Measurements from ENCODE around the gene HOXB7.

HOXB7 gene

DNA sequence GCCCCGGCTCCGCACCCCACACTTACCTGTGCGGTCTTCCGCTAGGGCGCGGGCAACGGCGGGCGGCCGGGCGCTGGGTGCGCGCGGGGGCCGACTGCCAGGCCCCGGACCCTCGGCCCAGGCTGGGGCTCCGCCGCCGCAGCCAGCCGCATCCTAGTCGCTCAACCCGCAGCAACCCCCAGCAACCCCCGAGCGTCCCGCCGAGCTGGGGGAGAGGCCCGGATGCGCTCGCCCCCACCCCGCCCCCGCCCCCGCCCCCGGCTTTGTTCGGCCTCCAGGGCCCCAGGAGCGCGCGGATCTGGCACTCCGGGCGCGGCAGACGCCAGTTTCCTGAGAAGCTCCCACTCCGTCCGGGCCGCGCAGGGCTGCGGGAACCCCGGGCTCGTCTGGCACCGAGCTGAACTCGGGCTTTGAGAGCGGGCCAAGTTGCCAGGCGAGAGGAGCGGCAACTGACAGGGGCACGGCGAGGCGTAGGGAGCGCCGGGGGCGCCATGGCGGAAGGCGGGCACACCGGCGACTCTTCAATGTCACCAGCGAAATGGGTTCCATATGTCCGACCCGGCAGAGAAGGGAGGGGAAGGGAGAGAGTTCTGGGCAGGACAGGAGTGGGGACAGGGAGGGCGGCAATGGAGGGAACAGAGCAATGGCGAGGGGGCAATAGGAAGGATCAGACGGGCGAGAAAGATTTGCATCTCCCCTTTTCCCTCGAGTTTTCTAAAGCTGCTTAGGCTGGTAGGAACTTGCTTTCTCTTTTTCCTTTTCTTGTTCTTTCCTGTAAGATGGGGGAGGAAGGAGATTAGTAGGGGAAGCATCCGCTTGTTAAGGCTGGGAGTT, 46.4 kb downstream of the HOXB7 start:
- no peak for DNase-seq

- no peak for DNase-seq
These were observed 47.0 kb downstream of the HOXB7 start for GRCh38 chr17:48563867-48564187.

DNA sequence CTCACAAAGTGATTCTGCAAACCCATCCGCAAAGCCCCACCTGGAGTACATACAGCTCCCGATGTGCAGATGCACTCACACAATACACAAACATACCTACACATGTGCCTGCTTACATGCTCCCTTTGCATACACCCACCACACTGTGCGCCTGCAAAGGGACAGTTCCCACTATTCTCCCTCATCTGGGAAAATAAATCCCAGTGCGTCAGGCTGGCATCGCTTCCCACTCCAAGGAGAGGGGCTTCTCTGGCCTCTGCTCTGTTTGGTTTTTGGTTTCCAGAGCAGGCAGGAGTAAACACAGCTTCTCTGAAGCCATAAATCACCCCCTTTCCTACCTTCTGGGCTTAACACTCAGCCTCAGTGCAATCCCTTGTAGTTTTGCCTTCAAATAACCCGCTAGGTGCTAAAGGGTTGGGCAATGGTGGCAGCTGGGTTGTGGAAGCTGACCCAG, 47.4 kb downstream of the HOXB7 start:
- DNase-seq, result no peak

DNA sequence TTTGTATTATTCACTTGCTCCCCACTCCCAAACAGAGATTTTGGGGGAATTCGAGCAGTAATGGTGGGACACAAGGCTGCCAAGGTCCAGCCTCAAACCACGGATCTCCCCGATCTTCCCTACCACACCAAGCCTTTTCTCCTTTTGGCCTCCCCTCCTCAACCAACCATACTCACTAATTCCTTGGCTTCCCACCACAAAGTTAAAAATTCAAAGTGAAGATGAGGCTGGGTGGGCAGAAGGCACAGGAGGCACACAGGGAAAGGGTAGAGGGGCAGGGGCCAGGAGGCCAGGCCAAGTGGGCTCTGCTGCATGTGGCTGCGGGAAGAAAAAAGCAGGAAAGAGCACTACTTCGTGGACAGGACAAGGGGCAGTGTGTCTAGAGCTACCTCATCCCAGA, 47.9 kb downstream of the HOXB7 start:
- no peak for DNase-seq

DNA sequence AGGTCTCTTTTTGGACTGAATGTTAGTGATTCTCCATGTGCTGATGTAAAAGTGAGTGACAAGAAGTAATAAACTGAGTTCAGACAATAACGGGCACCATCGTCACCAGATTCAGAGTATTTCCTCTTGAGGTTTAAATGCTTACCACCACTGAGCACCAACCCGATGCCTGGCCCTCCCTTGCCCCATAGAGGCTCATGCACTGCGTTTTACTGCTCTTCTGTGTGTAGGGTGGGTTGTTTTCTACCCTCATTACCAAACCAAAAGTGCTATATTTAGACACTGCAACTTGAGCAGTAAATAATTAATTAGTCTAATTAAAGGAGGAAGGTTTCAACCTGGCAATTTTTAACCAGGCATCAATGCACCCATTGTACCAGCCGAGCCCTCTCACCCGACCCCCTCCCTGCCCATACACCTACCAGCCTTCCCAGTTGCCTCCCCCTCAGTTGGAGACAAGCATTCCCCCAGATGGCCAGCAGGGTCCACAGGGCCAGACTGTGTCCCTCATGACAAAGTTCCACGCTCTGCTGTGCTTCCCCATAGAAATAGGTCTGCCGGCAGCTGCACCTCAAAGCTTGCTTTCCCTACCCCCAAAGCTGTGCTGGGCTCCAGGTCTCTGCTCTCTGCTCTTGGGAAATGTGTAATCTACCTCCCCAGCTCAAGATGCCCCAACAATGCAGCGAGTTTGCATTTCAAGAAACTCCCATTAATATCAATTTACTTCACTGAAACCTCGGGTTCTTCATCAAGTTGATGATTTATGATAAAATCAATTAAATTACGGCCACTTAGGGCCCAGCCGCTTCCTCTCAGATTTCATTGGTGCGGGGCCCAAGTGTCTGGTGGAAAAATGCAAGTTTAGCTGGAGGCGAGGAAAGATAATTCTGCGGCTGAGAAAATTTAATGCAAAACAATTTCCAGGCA, 48.7 kb downstream of the HOXB7 start:
- no peak for DNase-seq

DNA sequence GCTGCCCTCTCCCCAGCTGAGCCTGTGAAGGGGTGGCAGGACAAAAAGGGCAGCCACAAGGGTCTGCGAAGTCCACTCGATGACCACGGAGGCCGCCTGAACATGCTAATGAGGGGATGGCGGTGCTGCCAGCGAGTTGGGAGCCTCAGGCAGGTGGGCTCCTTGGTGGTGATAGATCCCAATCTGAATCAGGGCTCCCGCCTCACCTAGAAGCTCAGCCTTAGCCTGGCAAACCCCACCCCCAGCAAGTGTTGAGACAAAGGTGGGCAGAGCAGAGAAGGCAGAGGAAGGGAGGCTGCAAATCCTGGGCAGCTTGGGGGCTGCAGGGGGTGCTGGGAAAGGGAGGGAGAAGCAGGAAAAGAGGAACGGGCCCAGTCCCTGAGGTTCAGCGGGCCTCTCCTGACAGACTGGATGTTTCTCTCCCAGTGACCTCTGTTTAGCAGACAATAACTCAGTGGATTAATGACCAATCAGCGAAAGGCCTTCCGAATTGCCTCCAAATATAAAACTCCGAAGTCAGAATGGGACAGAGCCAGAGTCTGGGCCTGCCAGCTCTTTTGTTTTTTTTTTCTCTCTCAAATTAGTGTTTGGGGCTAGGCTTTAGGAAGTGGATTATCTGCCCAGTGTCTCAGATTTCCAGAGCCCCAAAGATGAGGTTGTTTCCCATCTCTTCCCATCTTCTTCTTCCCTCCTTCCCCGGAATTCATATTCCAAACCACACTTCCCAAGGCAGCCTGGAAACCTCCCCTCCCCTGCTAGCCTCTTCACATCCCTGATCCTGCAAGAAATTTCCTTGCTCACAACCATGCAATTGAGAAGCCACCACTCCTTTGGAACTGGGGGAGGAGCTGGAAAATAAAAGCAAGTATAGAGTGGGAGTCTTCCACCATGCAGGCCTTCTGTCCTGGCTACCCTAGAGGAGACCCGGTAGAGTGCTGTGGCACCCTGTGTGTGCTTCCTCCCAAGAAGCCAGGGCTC, 50.7 kb downstream of the HOXB7 start:
- DNase-seq, result no peak

GRCh38 chr17:48559122-48559839, 51.5 kb downstream of the HOXB7 start:
- DNase-seq, result no peak

DNA sequence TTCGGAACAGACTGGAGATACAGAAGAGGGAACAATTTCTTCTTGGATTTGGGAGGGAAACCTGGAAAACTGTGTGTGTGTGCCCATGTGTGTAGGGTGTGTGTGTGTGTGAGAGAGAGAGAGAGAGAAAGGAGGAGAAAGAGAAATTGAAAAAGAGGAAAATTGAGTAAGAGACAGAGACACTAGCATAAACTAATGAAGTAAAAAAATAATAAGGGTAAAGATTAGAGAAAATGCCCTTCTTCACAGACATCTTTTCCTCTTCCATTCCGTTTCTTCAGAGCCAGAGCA, 52.0 kb downstream of the HOXB7 start:
- no peak for DNase-seq

DNA sequence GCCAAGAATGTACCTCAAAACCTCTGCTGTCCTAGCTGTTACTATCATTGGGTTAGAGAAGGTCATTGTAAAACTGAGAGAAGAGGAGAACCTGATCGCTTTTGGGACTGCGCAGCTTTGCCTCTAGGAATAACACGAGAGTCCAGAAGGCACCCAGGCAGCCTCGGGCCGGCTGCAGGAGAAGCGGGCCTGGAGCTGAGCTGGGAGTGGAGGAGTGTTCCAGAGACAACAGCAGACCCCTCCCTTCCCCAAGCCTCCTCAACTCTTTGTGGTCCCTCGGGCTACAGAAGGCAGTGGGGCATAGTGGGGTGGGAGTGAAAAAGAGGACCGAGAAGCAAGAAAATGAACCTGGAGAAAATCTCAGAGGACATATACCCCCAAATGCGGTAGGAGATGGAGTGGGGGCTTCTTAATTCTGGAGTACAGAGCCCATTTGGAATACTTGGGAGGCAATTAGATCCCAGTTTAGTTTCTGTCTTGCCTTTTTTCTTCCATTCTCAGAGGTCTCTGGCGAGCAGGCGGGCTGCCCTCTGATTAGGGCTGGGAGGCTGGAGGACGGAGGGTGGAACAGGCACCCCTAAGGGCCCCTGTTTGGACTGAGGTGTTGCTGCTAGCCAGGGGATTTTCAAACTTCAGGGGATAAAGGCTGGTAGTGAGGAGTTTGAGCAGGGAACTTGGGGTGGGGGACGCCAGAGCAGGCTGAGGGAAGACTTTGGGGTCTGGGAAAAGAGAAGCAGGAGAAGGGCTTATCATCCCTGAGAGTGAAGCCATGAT, 52.6 kb downstream of the HOXB7 start:
- DNase-seq, result no peak
